GM11168 (cell line): ENCODE data around the gene SERPINB2.

ENCODE experiments used
- in situ Hi-C: fragments of 300-500 bp; cut with MboI; formaldehyde crosslinking; loops from one replicate; pipeline ENCODE4 v1.12.0; 2022; ENCODE audit warnings: low sequenced_read_pairs; ENCODE audit not compliant: unreplicated experiment

Gene SERPINB2, protein sequence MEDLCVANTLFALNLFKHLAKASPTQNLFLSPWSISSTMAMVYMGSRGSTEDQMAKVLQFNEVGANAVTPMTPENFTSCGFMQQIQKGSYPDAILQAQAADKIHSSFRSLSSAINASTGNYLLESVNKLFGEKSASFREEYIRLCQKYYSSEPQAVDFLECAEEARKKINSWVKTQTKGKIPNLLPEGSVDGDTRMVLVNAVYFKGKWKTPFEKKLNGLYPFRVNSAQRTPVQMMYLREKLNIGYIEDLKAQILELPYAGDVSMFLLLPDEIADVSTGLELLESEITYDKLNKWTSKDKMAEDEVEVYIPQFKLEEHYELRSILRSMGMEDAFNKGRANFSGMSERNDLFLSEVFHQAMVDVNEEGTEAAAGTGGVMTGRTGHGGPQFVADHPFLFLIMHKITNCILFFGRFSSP

DNA sequence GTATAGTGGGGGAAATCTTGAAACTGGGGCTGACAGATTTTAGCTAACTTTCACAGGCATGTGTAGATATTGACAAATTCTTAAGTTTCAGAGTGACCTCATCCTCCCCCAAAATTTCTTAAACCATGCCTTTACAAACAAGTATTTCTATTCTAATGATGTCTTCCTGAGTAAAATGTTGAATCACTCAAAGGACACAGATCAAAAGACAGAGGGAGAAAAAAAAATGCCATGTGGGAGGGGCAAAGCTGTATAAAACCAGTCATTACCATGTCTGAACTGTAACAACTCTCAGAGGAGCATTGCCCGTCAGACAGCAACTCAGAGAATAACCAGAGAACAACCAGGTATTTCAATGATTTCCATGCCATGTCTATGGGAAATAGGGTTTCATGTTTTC is at the start of gene SERPINB2:
SERPINB2 (plus strand) TSS at position 282 of the 400 bp plus-strand sequence. CDS start 3,740 bp downstream, outside the sequence.
- in situ Hi-C loops = no loop called here

DNA sequence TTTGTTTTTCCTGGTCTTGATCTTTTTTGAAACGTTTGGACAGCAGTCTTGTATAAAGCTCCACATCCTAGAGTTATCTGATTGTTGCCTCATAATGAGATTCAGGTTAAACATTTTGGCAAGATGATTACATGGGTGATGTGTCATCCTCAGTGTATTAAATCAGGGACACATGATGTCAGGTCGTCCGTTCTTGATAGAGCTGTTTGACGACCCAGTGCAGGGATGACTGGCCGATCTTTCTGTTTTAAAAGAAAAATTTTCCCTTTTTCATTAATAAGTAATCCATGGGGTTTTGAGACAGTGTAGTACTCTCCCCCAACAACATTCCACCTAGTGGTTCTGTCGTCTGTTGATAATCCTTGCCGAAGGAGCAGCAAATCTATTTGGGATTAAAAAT is 44.5 kb upstream of the SERPINB2 start:
- in situ Hi-C loops = loop anchor here (10.0 kb wide), 1 partner anchor 338 kb away; no protein-coding TSS in a partner anchor

DNA sequence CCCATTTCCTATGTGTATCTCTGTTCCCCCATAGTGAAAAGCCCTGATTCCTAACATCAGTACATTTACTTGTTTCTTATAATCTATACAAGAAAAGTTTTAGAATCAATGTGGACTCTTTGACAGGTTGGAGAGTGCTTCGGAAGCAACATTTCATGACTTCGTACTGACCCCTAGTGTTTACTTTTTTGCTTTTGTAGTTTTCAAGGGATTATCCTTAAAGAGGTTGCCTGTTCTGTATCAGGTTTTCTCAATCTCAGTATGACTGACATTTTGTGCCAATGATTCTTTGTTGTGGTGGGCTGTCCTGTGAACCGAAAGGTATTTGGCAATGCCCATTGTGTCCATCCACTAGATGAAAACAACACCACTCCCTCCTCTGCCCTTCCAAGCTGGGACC is 43.3 kb upstream of the SERPINB2 start:
- in situ Hi-C loops = loop anchor here (10.0 kb wide), 1 partner anchor 339 kb away; no protein-coding TSS in a partner anchor

DNA sequence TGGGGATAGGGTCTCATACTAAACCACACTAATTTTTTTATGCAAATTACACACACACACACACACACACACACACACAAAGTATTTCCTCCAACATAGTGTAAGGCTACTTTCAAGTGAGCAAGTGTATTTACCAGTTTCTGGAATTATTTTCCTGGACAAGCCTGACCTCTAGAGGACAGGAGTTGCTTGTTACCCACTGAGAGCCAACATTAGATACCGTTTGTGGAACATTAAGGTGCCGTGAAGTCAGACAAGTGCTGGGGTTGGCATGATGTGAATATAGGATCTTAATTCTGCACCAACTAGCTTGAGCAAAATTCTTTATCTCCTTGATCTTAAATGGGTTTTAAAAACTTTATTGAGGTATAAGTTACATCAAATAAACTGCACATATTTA is 39.3 kb upstream of the SERPINB2 start:
- in situ Hi-C loops = loop anchor here (10.0 kb wide), 1 partner anchor 343 kb away; no protein-coding TSS in a partner anchor

DNA sequence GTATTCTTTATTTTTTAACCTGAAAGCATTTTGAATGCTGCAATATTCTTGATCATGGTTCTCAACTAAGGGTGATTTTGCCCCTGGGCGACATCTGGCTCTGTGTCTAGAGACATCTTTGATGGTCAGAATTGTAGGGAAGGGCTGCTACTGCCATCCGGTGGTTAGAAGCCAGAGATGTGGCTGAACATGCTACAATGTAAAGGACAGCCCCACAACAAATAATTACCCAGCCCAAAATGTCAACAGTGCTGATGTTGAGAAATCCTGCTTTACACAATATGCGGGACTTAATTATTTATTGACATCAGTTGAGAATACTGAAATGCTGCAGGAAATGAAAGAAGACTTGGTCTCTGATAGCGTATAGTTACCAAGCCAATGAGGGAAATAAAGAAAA is 37.5 kb upstream of the SERPINB2 start:
- in situ Hi-C loops = no loop called here

DNA sequence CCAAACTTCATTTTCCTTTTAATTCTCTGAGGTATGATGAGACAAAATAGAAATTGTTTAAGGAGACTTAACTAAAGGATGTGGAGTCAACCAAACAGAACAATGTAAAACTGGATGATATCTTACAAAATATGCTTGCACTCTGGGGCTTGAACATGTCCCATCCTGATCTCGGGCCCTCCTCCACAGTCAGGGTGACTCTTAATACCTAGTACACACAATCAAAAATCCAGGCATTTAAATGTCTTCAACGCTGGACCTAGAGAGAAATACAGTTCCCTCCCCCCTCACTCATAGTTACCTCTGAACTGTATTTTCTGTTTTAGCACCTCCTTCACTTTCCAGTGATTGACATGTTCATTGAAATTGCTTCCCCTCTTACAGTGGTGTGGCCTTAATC is 36.9 kb upstream of the SERPINB2 start:
- in situ Hi-C loops = no loop called here

DNA sequence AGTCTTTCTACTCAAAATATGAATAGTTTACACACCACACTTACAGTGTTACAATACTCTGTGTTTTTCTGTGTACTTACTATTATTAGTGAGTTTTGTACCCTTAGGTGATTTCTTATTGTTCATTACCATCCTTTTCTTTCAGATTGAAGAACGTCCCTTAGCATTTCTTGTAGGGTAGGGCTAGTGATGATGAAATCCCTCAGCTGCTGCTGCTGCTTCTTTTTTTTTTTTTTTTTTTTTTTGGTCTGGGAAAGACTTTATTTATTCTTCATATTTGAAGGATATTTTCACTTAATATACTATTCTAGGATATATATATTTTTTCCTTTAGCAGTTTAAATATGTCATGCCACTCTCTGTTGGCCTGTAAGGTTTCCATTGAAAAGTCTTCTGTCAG is 29.0 kb upstream of the SERPINB2 start:
- in situ Hi-C loops = no loop called here

DNA sequence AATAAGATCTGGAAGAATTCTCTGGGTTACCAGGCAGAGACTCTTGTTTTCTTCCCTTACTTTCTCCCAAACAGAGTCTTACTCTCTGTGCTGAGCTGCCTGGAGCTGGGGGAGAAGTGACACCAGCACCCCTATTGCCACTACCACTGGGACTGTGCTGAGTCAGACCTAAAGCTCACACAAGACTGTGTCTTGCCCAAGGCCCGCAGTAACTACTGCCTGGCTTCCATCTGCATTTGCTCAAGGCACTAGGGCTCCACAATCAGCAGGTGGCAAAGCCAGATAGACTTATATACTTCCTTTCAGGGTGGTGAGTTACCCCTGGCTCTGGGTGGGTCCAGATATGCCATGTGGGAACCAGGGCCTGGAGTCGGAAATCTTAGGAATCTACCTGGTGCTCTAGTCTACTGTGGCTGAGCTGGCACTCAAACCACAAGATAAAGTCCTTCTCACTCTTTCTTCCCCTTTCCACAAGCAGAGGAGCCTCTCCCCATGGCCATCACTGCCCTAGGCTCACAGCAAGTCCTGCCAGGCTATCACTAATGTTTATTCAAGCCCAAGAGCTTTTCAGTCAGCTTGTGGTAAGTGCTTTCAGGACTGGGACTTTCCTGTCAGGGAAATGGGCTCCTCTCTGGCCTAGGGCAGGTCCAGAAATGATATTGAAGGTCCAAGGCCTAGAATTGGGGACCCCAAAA is 27.6 kb upstream of the SERPINB2 start:
- in situ Hi-C loops = no loop called here

DNA sequence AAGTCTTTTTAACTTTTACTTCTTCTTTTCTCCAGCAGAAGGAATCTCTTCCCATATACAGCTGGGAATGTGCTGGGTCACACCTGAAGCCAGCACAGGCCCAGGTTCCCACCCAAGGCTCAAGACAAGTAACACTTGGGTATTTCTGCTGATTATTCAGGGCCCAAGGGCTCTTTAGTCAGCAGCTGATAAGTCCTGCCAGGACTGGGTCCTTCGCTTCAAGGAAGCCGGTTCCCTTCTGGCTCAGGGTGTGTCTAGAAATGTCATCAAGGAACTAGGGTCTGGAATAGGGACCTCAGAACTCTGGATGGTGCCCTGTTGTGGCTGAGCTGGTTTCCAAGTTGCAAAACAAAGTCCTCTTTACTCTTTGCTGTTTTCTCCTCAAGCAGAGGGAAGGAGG is 27.0 kb upstream of the SERPINB2 start:
- in situ Hi-C loops = no loop called here

DNA sequence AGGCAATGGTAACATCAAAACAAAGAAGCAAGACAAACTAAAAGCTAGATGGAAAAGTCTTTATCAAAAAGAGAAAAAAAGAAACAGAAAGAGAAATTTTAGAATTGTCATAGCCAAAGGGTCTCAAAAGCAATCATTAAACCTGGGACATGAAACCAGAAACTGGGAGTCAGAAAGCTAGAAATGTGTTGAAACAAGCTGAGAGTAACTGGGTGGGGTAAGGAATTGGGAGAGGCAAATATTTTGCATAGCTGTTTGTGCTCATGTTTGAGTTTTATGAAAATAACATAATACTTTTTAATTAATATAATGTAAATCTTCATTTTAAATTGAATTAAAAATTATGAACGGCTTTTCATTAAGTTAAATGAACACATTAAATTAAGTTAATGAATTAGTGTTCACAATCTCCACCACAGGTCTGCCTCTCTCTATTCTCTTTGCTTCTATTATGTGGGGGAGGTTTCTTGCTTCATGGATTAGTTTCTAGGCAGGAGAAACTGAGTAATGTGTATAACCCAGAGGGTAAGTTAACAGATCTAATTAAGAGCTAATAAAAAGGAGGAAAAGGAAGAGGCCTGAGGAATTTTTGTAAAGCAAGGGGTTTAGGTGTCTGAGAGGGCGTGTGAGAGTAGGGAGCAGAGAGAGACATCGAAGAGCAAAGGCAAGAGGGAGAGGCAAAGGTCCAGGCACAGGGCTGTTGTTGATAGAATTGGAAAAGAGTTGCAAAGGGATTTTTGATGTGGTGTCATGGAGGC is 20.0 kb upstream of the SERPINB2 start:
- in situ Hi-C loops = no loop called here

DNA sequence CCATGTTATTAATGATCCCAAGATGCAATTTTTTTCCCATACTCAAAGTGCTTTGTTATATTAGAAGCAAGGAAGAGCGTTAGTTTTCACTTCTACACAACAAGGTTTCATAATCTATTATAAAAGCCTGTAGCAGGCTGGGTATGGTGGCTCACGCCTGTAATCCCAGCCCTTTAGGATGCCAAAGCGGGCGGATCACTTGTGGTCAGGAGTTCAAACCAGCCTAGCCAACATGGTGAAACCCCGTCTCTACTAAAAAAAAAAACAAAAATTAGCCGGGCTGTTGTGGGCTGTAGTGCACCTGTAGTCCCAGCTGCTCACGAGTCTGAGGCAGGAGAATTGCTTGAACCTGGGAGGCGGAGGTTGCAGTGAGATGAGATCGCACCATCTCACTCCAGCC is 19.0 kb upstream of the SERPINB2 start:
- in situ Hi-C loops = no loop called here

DNA sequence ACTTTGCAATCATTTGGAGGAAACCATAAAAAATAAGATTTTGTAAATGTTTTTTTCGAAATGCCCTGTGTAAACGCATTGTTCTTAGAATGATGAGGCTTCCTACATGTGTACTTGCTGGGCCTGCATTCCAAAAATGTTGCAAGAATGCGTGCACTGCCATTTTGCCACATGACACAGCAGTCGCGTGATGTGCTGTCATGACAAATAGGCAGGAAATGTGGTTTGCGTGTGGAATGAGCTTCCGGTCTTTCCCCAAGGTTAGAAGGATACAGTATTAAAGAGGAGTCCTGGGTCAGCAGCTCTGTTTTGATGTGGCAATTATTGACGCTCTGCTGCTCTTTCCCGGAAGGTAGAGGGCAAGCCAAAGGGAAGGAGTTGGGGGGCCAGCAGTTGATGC is 18.1 kb upstream of the SERPINB2 start:
- in situ Hi-C loops = no loop called here

DNA sequence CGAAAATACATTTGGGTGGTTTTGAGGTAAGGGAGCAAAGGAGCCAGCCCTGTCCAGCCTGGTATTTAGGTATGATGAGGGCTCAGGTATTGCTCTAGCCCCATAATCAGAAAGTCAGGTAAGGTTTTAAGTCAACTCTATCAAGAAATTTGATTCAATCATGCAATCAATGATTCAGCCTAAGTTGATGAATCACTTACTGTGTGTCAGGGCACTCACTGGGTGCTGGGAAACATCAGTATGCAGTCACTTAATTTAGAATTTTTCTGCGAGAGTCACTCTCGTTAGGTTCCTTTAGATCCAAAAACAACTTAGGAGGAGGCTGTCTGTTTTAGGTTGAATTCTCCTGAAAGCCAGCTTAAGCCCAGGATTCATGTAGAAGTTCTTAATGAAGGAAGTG is 17.7 kb upstream of the SERPINB2 start:
- in situ Hi-C loops = no loop called here

DNA sequence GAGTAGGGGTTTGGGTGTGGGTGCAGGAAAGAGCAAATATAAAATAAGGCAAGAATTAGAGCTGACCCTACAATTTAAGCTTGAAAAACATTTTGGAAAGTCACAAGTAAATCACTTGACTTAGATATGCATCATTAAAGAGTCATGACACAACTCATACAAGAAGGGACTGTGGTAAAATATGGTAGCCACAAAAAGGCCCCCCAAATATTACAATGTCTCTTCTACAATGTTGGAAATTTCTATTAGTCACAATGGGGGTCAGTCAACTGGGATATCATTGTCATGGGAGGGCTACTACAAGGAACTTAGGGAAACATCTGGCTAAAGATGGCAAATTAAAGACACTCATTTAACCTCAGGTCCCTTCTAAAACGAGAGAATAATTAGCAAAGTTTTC is 15.7 kb upstream of the SERPINB2 start:
- in situ Hi-C loops = no loop called here

DNA sequence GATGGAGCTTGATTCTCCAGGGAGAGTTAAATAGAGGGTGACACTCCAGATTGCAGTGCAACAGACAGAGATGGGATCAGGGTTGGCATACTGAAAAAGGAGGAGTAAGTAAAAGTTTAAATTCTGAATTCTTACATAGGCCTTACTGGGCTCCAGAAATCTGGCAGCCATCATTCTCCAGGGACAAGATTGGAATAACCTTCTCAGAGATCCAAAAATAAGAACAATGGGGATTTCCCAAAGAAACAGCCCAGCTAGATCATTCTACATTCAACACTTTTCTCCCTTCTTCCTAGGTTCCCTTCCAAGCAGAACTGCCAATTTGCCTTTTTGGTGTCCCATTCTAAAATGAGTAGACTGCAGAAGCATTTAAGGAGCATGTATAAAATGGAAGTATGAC is 14.9 kb upstream of the SERPINB2 start:
- in situ Hi-C loops = no loop called here

DNA sequence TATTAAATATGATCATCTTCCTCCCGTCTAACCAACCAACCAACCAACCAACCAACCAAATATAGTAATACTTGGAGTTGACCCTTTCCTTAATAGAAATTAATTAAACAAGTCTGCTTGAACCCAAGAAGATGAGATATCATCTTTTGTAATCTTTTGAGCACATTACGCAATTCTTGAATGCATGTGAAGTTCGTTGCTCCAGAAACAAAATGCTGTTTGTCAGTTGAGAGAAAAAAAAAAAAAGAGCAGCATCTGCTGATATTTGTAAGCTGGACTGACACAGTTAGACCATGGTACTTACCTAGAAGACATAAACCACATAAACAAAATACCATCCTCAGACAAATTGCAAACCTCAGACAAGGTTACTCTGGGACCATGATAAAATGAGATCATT is 9.2 kb upstream of the SERPINB2 start:
- in situ Hi-C loops = no loop called here

DNA sequence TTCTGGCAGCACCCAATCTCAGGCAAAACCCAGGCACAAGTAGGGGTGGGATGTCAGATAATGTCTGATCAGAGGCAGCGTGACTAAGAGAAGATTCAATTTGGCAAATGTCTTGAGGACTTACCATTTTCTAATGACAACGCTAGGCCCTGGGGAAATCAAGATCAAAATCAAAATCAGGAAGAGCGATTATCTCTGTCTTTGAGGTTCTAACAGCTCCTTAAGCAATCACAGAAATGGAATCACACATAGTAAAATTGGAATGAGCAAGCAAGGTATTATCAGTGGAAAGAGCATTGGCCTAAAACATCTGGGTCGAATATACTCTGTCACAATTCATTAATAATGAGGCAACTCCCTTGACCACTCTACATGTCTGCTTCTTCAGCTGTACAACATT is 8.6 kb upstream of the SERPINB2 start:
- in situ Hi-C loops = no loop called here

DNA sequence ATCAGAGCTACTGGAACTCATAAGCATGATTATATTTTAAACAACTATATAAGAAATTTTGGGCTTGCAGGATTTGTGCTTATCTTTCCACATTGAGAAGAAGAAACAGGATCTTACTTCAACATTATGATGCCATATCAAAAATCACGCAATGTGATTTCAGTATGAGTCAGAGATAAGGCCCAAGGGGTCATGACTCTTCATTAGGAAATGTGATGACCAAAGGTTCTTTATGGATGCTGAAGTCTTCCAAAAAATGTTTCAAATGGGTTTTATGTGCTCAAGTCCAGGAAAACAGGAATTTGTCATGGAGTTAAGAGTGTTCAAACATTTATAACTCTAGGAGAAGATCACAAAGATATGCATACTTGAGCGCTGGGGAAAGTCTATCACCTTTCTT is 7.8 kb upstream of the SERPINB2 start:
- in situ Hi-C loops = no loop called here

DNA sequence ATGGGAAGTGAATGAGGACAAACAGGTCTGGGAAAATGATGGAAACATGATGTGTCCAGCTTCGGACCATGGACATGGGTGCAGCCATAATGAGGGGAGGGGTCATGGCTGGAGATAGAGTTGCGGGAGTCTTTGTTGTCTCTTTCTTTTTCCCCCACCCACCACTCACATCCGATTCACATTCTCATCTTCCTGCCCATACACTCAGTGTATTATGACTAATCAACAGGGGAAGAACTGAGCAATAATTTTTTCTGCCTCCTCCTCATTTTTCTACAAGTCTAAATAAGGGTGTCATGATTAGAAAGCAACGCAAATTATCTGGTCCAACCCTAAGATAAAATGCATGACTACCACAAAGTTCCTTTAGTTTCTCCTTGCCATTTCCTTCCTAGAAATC is 5.7 kb upstream of the SERPINB2 start:
- in situ Hi-C loops = no loop called here

DNA sequence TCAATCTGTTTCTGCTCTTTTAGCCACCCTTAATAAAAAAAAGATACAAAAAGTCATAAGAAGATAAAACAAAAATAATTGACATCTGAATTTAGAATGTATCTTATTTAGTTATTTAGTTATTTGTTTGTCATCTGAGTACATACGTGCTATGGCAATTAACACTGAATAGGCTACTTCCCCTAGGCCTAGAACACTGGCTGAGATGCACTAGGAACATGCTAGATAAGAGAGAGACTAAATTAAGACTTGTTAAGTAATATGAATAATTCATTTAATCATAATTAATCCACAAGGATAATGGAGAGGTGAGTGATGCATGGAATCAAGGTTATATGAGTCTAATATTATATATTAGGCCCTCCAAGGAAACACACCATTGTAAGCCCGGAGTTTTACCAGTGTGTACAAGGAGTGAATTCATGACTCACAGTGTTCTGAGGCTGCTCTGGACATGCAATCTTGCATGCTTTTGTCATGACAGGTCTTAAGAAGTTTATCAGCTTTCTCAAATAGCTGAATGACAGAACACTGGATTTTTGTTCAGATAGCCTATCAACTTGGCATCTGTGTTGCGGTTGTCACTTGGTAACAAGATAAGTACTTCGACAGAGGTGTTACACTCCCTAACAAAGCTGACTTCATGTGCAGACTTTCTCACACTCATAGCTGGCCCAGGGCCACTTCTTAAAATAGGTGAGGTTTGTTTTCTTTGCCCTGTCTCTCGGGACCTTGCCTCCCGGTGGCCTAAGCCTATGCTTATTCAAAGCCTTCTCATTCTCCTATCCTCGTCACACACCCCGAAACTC is 5.0 kb upstream of the SERPINB2 start:
- in situ Hi-C loops = no loop called here
